HPDE6-E6E7 (cell line): ENCODE data around the gene GP1BB.
"Not testable (repeated sequence)": the region's sequence is repeated elsewhere in the genome, so short reads cannot be mapped to it uniquely, and the experiment has no call there.

Experiments
- DNase-seq: peaks from one replicate; pipeline ENCODE4 v3.0.0; 2011; ENCODE audit warnings: missing footprints; ENCODE audit errors: extremely low spot score

The GP1BB gene

DNA sequence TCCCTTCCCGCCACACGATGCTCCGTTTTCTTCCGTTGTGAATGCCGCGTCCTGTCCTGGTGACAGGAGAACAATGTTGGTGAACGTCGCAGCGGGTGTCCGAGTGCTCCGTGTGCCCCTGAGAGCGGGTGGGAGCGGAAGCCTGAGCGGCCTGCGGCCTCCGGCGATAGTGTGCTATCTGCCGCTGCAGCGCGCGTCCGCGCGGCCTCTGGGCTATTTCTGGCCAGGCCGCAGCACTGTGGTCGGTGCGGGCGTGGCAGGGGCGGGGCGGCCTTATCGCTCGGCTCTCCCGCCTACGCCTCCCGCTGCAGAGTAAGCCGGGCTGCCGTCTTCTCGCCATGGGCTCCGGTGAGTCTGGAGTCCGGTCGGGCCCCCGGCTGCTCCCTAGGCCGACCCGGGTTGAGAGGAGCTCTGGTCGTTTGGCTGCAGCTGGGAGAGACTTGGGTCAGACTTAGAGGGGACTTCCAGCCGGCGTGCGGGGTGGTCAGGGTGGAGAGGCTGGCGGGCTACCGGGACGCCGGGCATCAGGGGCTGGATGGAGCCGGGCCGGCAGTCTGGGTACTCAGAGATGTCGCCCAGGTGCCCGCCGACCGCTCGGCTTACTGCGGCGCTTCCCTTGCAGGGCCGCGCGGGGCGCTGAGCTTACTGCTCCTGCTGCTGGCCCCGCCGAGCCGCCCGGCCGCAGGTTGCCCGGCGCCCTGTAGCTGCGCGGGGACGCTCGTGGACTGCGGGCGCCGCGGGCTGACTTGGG lies at the start of gene GP1BB:
Gene GP1BB (plus strand): TSS at position 308 of the 751 bp plus-strand sequence. CDS start 31 bp downstream, at position 339.
- DNase-seq, result peak; percentile 26

DNA sequence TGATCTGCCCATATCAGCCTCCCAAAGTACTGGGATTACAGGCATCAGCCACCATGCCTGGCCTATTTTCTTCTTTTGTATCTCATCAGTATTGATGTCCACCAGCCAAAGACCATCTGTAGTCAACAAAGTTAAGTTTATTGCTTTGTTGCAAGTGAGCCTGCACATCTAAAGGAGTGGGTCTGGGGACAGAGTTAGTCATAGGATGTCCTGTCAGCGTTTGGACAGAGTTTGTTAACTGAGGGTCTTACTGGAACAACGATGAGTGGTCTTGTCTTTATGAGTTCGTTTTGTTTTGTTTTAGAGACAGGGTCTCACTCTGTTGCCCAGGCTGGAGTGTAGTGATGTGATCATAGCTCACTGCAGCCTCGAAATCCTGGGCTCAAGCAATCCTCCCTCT lies 49.7 kb upstream of the GP1BB start:
- DNase-seq, result no peak

DNA sequence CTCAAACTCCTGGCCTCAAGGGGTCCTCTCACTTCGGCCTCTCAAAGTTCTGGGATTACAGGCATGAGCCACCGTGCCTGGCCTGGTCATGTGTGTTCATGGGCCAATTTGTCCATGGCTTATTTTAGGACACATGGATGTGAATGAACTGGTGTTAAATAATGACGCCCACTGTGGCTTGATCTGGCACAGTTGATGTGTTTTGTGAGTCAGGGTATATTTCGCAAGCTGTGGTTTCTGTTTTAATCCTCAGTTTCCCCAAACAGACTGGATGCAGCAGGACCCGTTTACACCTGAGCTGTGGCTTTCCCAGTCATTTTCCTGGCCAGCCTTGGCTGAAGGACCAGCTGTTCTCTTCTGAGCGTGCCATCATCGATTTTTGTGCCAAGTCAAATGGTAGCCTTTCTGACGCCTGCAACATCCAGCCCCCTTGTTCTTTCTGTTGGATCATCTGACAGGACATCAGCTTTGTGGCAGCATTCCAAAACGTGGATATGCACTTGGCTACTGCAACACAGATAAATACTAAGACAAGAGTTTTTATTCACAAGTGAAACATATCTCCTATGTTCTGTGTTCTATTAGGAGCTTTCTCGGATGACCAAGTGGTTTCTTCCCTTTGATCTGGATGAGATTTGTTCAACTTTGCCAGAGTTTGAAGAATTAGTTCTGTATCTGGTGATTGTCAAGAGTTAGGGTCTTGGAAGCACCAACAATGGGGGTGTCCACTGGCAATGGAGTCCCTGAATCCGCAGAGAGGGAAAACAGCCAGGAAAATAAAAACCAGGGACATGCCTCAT lies 49.0 kb upstream of the GP1BB start:
- no peak for DNase-seq

DNA sequence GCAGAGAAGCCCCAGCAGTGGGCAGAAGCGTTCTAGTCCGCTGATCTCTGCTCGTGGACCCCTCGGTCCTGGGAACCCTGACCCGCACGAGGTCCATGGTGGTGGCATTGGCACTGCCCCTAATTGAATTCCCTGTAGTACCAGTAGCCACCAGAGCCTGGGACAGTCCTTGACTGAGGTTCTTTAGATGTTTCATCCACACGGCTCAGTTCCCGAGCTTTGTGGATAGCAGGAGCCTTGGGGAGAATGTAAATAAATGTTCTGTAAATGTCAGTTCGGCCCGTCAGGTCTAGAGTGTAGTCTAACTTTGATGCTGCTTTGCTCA lies 48.4 kb upstream of the GP1BB start:
- no peak for DNase-seq

DNA sequence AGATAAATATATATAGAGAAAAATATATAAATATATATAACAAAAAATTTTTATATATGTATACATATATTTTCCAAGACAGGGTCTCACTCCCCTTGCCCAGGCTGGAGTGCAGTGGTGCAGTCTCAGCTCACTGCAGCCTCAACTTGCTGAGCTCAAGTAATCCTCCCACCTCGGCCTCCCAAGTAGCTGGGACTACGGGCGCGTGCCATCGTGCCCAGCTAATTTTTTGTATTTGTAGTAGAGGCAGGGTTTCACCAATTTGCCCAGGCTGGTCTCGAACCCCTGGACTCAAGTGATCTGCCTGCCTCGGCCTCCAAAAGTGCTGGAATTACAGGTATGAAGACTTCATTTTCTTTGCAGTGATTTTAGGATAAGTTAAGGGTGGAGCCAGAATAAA lies 47.9 kb upstream of the GP1BB start:
- no peak for DNase-seq

DNA sequence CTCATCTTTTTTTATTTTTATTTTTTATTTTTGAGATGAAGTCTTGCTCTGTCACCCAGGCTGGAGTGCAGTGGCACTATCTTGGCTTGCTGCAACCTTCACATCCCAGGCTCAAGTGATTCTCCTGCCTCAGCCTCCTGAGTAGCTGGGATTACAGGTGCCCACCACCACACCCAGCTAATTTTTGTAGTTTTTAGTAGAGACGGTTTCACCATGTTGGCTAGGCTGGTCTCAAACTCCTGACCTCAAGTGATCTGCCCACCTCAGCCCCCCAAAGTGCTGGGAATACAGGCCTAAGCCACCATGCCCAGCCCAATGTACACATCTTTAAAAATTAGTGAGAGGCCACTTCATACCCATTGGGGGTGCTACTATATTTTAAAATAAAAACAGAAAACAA lies 46.9 kb upstream of the GP1BB start:
- not testable (repeated sequence) for DNase-seq

DNA sequence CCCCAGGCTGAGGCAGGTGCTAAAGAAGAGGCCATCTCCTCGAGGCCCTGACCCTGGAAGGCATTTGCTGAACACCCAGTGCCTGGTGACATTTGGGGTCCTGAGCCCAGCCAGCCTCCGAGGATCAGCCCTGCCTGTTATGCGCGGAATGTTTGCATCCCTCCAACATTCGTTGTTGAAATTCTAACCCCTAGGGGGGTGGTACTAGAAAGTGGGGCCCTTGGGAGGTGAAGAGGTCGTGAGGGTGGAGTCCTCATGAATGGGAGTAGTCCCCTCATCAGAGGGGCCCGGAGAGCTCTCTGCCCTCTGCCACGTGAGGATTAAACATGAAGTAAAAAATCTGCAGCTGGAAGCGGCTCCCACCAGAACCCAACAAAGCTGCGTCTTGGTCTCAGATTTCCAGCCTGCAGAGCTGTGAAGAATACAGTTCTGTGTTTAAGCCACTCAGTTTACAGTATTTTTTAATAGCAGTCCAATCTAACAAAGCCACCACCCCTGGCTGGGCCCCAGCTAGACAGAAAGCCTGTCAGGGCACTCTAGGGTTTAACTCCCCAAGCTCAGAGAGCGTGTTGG lies 44.3 kb upstream of the GP1BB start:
- DNase-seq, result no peak

DNA sequence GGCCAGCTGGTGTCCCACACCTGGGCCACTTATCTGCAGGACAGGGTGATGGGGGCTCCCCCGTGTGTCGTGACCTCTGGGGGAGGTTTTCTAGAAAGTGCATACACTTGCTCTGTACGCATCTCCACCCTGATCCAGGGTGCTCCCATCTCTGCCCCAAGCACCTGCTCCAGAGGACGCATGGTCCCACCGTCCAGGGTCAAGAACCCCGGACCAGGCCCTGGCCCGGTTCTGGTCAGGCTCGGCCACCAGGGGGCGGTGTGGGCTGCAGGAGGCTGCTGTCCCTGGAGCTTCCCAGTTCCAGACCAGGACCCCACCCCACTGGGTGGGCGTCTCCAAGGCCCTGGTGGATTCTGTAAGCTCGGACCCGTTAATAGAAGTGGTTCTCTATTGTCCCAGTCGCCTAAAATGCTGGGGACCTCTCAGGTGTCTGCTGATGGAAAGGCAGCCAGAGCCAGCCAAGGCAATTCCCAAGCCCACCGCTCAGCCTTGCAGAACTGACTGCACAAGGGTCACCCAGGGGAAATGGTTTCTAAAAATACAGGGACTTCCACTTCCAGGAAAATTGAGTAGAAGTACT lies 43.7 kb upstream of the GP1BB start:
- no peak for DNase-seq

DNA sequence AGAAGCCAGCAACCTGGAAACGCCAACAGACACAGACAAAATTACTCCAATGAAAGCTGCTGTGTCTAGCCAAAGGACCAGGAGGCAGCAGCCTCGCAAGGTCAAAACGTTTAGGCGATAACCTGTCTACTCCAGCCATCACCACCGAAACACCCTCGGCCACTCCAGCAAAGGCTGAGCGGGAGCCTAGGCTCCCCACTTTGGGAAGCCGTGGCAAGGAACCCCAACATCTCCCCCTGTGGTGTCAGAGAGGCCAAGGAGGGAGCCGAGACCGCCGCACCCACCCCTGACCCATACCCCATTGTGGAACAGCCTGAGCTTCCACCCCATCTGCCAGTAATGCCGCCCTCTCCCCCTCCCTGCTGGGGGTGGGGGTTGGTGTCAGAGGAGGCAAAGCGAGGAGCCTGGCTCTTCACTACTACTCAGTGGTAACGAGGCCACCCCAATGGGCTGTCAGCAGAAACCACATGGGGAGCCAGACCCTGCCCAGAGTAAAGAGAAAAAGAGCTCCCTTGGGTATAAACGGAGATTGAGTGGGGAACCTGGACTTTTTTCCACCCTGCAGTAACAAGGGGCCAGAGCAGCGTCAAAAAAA lies 43.0 kb upstream of the GP1BB start:
- no peak for DNase-seq

DNA sequence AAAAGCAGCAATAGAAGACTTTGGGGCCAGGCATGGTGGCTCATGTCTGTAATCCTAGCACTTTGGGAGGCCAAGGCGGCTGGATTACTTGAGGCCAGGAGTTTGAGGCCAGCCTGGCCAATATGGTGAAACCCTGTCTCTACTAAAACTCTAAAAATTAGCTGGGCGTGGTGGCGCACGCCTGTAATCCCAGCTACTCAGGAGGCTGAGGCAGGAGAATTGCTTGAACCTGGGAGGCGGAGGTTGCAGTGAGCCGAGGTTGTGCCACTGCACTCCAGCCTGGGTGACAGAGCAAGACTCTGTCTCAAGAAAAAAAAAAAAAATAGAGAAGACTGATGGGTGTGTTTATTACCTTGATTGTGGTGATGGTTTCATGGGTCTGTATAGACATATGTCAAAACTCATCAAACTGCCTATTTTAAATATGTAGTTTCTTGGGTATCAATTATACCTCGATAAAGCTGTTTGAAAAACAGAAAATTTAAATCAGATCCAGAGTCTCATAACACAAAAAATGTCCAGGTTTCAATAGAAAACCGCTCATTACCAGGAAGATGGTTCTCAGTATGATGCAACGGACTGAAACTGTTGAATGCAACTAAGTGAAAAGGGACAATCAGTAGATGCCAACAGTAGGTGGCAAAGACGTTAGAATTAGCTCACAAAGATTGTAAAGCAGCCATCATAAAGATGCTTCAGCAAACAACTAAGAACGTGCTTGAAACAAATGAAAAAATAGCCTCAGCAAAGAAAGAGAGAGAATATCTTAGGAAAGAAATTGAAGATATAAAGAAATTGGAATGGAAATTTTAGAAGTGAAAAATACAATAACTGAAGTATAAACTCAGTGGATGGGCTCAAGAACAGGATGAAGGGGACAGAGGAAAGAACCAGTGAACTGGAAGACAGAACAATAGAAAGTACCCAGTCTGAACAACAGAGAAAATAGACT lies 42.2 kb upstream of the GP1BB start:
- no peak for DNase-seq

DNA sequence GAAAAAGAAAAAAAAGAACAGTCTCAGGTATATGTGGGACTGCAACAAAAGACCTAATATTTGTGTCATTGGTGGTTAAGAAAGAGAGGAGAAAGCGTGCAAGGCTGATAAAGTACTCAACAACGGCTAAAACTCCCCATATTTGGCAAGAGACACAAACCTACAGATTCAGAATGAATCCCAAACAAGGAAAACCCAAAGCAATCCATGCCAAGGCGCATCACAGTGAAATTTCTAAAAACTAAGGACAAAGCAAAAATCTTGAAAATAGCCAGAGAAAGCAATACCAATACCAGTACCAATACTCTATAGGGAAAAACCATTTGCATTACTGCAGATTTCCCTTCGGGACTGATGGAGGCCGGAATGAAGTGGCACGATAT lies 41.5 kb upstream of the GP1BB start:
- DNase-seq, result no peak

DNA sequence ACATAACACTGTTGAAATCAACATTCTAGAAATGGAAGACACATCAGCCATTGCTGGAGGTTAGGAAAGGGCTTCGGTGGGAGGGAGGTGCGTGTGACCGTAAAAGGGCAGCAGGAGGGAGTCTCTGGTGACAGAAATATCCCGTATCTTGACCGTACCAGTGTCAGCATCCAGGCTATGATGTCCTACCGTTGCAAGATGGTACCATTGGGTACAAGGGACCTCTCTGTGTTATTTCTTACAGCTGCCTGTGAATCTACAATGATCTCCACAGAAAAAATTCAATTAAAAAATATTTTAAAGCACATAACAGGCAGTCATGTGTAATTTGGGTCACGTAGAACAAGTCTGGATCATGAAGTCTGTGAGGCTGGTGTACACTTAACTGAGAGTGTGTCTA lies 36.4 kb upstream of the GP1BB start:
- DNase-seq, result no peak

DNA sequence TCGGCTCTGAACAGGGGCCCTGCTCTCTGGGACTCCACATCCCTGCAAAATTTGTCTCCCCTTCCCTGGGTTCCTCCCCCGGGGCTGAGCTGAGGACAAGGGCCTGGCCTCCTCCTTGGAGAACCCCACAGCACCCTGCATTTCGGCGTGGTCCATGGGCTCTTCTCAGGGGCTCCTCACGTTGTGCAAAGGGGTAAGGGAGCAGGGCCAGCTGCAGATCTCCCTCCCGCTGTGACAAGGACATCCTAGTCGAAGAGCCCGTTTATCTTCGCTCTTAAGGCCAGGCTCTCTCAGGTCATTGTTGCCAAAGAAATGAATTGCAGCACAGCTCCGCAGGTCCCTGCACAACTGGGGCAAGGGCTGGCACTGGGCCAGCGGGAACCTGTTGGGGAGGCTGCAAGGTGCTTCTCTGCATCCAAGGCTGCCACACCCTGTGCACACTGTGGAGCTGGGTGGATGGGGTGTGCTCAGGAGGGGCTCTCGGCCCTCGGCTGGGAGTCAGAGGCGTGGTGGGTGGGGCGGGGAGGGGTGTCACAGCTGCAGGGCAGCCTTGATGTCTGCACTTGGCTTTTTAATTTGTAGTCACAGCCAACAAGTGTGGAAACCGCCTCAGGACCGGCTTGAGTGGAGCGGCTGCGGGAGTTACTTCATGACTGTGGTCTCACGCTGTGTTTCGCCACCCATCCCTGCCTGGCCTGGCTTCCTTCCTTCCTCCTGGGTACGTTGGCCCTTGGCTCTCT lies 35.6 kb upstream of the GP1BB start:
- DNase-seq, result peak; percentile 27

DNA sequence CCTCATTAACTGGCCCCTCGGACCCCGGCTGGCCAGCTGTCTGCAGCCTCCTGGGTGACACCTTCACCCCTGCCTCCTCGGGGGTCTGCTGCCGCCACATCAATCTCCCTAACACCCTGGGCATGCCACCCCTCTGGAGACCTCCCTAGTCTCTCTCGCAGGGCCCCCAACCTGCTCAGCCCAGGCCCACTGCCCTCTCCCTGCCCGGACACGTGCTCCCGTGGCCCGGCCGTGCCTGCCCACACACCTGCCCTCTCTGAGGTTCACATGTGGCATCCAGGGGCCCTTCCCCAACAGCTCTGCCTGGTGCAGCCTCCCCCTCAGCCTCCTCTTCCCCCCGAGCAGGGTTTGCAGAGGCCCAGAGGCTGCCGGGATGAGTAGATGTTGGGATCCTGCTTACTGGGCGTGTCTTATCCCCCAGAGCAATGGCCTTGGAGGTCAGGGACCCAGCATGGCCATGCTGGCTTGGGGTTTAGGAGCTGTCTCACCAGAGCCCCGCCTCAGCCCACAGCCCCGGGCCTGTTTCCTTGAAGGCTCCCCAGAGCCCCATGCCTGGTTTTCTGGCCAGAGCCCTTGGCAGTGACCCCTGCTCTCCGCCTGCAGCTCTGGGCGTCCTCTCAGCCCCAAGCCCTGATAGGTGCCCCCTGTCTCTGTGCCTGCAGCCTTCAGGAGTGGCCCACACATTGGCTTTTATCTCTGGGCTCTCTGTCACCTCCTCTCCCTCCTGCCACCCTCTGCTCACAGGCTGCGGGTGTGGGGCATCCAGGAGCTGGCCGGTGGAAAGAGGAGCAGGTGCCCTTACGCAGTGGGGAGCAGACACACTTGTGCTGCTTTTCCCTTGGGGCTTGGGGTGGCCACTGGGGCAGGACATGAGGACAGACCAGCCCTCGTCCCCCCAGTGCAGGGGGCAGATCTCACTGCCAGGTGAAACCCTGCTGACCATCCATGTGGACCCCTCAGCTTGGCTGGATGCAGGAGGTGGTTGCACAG lies 34.7 kb upstream of the GP1BB start:
- no peak for DNase-seq

DNA sequence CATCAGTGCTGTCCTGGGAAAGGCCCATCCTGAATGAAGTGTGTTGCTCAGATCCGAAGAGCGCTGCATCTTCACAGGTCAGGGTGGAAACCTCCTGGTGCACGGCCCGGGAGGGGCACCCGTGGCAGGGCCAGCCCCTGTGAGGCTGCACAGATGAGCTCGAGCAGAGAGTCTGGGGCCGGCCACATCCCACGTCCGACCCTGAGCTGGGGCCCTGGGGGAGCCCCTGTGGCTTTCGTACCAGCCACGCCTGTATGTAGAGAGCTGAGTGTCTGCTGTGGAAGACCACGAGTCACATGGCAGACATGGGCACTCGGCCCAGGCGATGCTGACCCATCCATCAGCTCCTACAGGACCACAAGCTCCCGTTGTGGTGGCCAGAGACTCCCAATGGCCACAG lies 33.9 kb upstream of the GP1BB start:
- no peak for DNase-seq

DNA sequence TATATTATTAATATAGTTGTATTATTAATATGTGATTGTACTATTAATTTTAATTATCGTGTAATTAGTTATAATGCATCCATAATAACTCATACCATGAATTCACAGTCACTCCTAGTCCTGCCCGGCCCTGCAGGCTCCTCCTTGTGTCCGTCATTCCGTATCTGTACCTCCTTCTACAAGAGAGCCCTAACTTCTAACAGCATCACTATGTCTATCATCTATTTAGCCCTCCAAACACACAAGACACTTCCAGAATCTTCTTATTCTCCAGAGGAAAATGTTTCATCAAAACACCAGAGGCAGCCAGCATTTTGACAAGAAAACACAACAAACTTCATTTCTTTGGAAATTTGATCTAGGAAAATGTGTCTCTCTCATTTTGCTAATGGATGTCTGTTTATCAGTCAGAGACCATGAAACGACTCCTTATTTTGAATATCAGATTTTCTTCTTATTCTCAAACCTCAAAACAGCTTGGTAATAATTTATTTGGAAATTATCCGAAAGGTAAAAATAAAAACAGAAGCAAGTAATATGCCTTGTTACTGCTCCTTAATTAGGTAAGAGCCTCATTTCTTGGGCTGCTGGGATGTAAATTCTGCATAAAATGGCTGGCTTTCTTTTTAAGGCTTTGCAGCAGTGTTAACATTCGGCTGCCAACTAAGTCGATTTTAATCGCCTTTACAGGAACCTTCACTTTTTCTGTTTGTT lies 32.2 kb upstream of the GP1BB start:
- DNase-seq, result no peak

DNA sequence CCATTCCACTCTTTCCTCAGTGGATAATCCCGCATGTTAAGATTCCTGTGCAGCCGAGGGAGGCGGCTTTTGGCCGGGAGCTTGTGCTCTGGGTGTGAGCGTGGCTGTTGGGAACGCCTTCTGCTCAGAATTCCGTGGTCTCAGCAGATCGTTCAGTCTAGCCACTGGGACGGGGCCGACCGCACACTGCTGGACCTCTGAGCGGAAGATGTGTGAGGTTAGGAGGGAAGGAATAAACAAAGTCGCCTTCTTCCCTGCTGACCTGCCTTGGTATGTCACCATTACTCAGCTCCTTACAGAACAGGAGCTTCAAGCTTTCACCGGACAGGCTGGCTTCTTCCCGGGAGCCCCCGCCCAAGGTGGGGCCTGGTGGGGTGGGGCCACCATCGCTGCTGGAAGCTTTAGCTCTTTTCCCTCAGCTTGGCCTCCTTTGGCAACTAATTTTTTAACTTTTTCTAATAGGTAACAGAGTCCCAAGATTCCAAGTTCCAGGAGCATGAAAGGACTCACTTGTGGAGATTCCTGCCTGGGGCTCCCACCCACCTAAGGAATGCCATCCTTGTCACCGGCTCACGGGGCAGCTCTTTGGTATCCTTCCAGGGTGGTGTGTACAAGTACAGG lies 31.5 kb upstream of the GP1BB start:
- DNase-seq, result peak; percentile 35

DNA sequence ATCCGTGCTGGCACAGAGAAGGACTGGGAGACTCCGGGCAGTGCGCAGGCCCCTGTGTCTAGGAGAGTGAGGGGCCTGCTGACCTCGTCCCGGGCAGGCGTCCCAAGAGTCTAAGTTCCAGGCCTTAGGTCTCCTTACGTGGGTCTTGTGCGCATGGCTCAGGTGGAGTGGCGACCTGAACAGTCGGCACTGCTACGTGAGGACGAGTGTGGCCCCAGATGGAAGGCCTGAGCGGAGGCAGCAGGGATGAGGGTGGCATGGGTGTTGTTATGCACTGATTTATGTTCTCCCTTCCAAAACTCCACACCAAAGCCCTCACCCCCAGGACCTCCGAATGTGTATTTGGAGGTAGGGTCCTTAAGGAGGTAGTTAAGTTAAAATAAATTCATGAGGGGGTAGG lies 29.8 kb upstream of the GP1BB start:
- DNase-seq, result no peak
